ENCODE results near the gene IQUB.

The IQUB gene

DNA sequence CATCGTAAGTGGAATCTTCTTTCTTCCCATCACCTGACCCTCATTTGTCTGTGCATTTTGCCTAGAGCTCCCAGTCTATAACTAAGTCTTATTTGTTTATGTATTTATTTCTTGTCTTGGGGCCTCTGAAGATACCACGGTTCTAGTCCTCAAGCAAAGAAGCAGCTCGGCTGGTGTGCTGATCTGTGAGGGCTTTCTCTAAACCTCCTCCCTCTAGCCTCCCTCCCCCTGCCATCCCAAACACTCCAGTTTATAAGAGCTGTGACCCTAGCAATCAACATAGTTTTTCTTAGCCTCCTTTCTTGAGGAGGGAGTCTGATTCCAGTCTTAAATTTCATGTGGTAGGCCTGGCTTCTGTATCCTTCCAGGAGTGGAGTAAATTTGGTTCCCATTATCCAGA lies 38.9 kb upstream of the IQUB start:
- FAIRE-seq, result no peak
- TF ChIP-seq, protein P1, sequence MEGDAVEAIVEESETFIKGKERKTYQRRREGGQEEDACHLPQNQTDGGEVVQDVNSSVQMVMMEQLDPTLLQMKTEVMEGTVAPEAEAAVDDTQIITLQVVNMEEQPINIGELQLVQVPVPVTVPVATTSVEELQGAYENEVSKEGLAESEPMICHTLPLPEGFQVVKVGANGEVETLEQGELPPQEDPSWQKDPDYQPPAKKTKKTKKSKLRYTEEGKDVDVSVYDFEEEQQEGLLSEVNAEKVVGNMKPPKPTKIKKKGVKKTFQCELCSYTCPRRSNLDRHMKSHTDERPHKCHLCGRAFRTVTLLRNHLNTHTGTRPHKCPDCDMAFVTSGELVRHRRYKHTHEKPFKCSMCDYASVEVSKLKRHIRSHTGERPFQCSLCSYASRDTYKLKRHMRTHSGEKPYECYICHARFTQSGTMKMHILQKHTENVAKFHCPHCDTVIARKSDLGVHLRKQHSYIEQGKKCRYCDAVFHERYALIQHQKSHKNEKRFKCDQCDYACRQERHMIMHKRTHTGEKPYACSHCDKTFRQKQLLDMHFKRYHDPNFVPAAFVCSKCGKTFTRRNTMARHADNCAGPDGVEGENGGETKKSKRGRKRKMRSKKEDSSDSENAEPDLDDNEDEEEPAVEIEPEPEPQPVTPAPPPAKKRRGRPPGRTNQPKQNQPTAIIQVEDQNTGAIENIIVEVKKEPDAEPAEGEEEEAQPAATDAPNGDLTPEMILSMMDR (IDR thresholded peaks at IDR 0.05; ENCODE audit: insufficient read depth, missing control alignments), result no peak

DNA sequence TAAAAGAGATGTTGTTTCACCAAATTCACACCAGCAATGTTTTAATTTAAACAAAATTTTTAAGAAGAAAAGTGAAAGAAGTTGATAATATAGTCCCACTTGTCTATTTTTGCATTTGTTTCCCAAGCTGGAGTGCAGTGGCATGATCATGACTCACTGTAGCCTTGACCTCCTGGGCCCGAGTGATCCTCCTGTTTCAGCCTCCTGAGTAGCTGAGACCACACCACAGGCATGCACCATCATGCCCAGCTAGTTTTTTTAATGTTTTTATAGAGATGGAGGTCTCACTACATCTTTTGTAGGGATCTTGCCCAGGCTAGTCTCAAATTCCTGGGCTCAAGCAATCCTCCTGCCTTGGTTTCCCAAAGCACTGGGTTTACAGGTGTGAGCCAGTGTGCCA lies 37.3 kb upstream of the IQUB start:
- FAIRE-seq, result no peak
- no peak for DNase-seq (ENCODE audit: insufficient read length, low spot score)

More for the DNA sequence above, 38.9 kb upstream of the IQUB start:
- no peak for DNase-seq (ENCODE audit: insufficient read length, low spot score)

DNA sequence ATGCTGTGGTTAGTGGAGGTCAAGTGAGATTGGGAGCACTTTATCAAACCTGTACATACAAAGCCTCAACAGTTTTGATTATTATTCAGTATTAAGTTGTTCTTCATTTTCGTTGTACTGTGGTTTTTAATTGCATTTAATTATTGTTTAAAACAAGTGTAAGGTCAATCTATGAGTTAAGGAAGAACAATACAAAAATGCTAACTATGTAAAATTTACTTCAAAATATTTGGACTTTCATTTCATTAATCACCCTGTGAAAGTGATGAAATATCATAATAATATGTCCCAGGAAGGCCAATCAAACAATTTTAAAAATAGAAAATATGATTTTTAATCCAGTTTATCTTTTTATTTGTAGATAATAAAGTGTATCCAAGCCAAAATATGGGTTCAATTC lies 36.8 kb upstream of the IQUB start:
- TF ChIP-seq, protein P1 (IDR thresholded peaks at IDR 0.05; ENCODE audit: insufficient read depth, missing control alignments), result no peak
- FAIRE-seq, result no peak
- DNase-seq (ENCODE audit: insufficient read length, low spot score), result no peak

More for the DNA sequence above, 37.3 kb upstream of the IQUB start:
- TF ChIP-seq, protein P1 (IDR thresholded peaks at IDR 0.05; ENCODE audit: insufficient read depth, missing control alignments), result no peak

DNA sequence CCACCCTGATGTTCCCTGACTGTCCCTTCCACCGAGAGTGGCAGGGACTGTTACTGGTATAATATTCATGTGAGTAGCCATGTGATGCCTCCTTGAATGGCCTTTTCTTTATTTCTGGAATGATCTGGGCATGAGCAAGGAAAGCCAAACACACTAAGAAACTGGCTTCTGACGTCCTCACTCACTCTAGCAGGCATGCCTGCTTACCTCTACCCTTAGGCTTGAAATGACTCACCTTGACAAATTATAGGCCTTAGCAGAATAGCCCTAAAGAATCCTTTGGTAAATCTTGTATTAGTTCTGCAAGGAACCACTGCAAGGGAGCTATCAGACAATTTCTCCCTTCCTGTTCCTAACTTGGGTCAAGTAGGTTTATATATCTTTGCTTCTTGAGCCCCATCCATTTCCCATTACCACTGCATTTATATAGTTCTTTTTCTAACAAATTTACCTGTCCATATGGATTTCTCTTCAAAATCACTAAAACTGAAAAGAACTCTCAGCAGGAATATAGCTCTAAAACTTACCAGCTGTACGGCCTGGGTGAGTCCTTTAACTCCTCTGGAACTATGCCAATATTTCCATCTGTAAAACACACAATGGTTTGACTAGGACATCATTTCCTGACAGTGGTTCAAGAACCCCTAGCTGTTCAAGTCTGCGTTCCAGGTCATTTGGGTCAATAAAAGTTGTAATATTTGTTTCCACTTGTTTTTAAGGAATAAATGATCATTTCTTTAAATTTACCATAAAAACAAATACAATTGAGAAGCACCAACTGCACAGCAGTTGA lies 36.2 kb upstream of the IQUB start:
- DNase-seq (ENCODE audit: insufficient read length, low spot score) (no peak), FAIRE-seq (no peak)
- TF ChIP-seq, protein P1 (IDR thresholded peaks at IDR 0.05; ENCODE audit: insufficient read depth, missing control alignments), result no peak

DNA sequence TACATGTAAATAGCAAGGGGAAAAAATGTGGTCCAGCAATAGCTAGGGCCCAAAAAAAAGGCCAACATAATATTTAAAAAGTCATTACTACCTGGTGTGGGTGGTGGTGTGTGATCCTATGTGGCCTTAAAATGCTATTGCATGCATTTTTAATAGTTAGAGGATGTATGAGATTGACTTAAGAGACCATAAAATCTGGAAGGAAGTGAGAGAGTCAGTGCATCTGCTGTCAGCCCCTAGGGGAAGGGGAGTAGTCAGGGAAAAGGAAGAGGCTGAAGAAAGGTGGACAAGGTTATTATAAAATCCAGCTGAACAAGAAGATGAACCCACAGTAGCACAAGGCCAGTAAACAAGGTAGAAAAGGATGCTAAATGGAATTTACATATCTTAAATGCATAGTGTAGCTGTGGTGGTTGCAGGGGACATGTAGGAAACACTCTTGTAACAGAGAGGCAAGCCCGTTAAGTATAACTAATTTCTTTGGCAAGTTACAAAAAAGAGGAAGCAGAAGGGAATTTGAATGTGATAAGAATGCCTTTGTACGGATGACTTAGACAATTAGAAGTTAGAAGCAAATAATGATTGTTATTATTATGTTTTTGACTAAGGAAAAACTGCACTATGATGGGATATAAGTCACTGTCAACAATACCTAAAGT lies 35.1 kb upstream of the IQUB start:
- TF ChIP-seq, protein P1 (IDR thresholded peaks at IDR 0.05; ENCODE audit: insufficient read depth, missing control alignments), result no peak
- DNase-seq (ENCODE audit: insufficient read length, low spot score) (no peak), FAIRE-seq (no peak)

DNA sequence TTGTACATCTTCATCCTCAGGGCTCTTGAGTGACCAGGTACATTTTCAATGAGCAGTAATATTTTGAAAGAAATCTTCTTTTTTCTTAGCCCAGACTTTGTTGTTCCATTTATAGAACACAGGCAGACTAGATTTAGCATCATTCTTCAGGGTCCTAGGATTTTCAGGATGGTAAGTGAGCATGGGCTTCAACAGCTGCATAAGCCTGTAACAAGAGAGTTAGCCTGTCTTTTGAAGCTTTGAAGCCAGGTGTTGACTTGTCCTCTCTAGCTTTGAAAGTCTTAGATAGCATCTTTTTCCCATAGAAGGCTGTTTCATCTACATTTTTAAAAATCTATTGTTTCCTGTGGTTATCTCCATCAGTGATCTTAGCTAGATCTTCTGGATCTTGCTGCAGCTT lies 27.7 kb upstream of the IQUB start:
- no peak for DNase-seq (ENCODE audit: insufficient read length, low spot score)
- TF ChIP-seq, protein P1 (IDR thresholded peaks at IDR 0.05; ENCODE audit: insufficient read depth, missing control alignments), result no peak
- no peak for FAIRE-seq
